ENCODE data around the gene CSRNP3.

The CSRNP3 gene

GRCh38 chr2:165467921-165468320 is 1.6 kb upstream of the CSRNP3 start:
- Histone ChIP-seq H2AFZ (ENCODE audit: low read length, unreplicated experiment) (no peak overlapping the region), H3K79me2 (ENCODE audit: control insufficient read depth, insufficient read depth, low read length, unreplicated experiment) (no peaks in the 10 kb centered on the region), H3K4me1 (ENCODE audit: control insufficient read depth, insufficient read depth, low read length, unreplicated experiment) (peaks cover 4% of the 10 kb centered on the region), H3K36me3 (ENCODE audit: insufficient read depth, low read length) (no peaks in the 10 kb centered on the region), H3K4me3 (ENCODE audit: low read depth, low read length) (no peak overlapping the region), H3K27ac (ENCODE audit: low read depth, low read length) (no peak overlapping the region), H3K27me3 (ENCODE audit: insufficient read depth, low read length) (no peaks in the 10 kb centered on the region)

- H3K4me3 ChIP-seq (ENCODE audit: low read depth, low read length), result peak overlapping the region; percentile 84
- H3K27ac ChIP-seq (ENCODE audit: low read depth, low read length), result no peak overlapping the region
- H3K4me1 ChIP-seq (ENCODE audit: control insufficient read depth, insufficient read depth, low read length, unreplicated experiment), result peaks cover 4% of the 10 kb centered on the region
- H3K36me3 ChIP-seq (ENCODE audit: insufficient read depth, low read length), result no peaks in the 10 kb centered on the region
- peak overlapping the region; percentile 84 for H2AFZ ChIP-seq (ENCODE audit: low read length, unreplicated experiment)
- no peaks in the 10 kb centered on the region for H3K79me2 ChIP-seq (ENCODE audit: control insufficient read depth, insufficient read depth, low read length, unreplicated experiment)
- no peaks in the 10 kb centered on the region for H3K27me3 ChIP-seq (ENCODE audit: insufficient read depth, low read length)
Measured at GRCh38 chr2:165470361-165470760, 863 bp downstream of the CSRNP3 start.

GRCh38 chr2:165471349-165471950 is 2.0 kb downstream of the CSRNP3 start:
- H3K4me3 ChIP-seq (ENCODE audit: low read depth, low read length), result no peak overlapping the region
- H3K4me1 ChIP-seq (ENCODE audit: control insufficient read depth, insufficient read depth, low read length, unreplicated experiment), result peaks cover 4% of the 10 kb centered on the region
- H2AFZ ChIP-seq (ENCODE audit: low read length, unreplicated experiment), result no peak overlapping the region
- H3K36me3 ChIP-seq (ENCODE audit: insufficient read depth, low read length), result no peaks in the 10 kb centered on the region
- no peaks in the 10 kb centered on the region for H3K79me2 ChIP-seq (ENCODE audit: control insufficient read depth, insufficient read depth, low read length, unreplicated experiment)
- H3K27me3 ChIP-seq (ENCODE audit: insufficient read depth, low read length), result no peaks in the 10 kb centered on the region
- no peak overlapping the region for H3K27ac ChIP-seq (ENCODE audit: low read depth, low read length)

- Histone ChIP-seq H3K27me3 (ENCODE audit: insufficient read depth, low read length) (no peaks in the 10 kb centered on the region), H3K27ac (ENCODE audit: low read depth, low read length) (no peak overlapping the region), H3K79me2 (ENCODE audit: control insufficient read depth, insufficient read depth, low read length, unreplicated experiment) (no peaks in the 10 kb centered on the region), H3K4me3 (ENCODE audit: low read depth, low read length) (no peak overlapping the region), H3K36me3 (ENCODE audit: insufficient read depth, low read length) (no peaks in the 10 kb centered on the region), H3K4me1 (ENCODE audit: control insufficient read depth, insufficient read depth, low read length, unreplicated experiment) (peaks cover 4% of the 10 kb centered on the region), H2AFZ (ENCODE audit: low read length, unreplicated experiment) (no peak overlapping the region)
Measured at GRCh38 chr2:165472922-165473321, 3.4 kb downstream of the CSRNP3 start.

GRCh38 chr2:165474619-165475276 is 5.2 kb downstream of the CSRNP3 start:
- no peak overlapping the region for H3K27ac ChIP-seq (ENCODE audit: low read depth, low read length)
- H3K4me1 ChIP-seq (ENCODE audit: control insufficient read depth, insufficient read depth, low read length, unreplicated experiment), result peaks cover 4% of the 10 kb centered on the region
- no peak overlapping the region for H2AFZ ChIP-seq (ENCODE audit: low read length, unreplicated experiment)
- no peaks in the 10 kb centered on the region for H3K79me2 ChIP-seq (ENCODE audit: control insufficient read depth, insufficient read depth, low read length, unreplicated experiment)
- no peaks in the 10 kb centered on the region for H3K27me3 ChIP-seq (ENCODE audit: insufficient read depth, low read length)
- H3K36me3 ChIP-seq (ENCODE audit: insufficient read depth, low read length), result no peaks in the 10 kb centered on the region
- no peak overlapping the region for H3K4me3 ChIP-seq (ENCODE audit: low read depth, low read length)

- no peaks in the 10 kb centered on the region for H3K27me3 ChIP-seq (ENCODE audit: insufficient read depth, low read length)
- H3K4me1 ChIP-seq (ENCODE audit: control insufficient read depth, insufficient read depth, low read length, unreplicated experiment), result peaks cover under 1% of the 10 kb centered on the region
- no peak overlapping the region for H3K27ac ChIP-seq (ENCODE audit: low read depth, low read length)
- no peak overlapping the region for H2AFZ ChIP-seq (ENCODE audit: low read length, unreplicated experiment)
- H3K36me3 ChIP-seq (ENCODE audit: insufficient read depth, low read length), result no peaks in the 10 kb centered on the region
- H3K79me2 ChIP-seq (ENCODE audit: control insufficient read depth, insufficient read depth, low read length, unreplicated experiment), result no peaks in the 10 kb centered on the region
- no peak overlapping the region for H3K4me3 ChIP-seq (ENCODE audit: low read depth, low read length)
Measured at GRCh38 chr2:165475277-165476004, 5.9 kb downstream of the CSRNP3 start.

GRCh38 chr2:165479856-165480255 is 10.4 kb downstream of the CSRNP3 start:
- no peaks in the 10 kb centered on the region for H3K4me1 ChIP-seq (ENCODE audit: control insufficient read depth, insufficient read depth, low read length, unreplicated experiment)
- no peak overlapping the region for H3K27ac ChIP-seq (ENCODE audit: low read depth, low read length)
- H3K36me3 ChIP-seq (ENCODE audit: insufficient read depth, low read length), result no peaks in the 10 kb centered on the region
- no peak overlapping the region for H2AFZ ChIP-seq (ENCODE audit: low read length, unreplicated experiment)
- H3K4me3 ChIP-seq (ENCODE audit: low read depth, low read length), result no peak overlapping the region
- H3K27me3 ChIP-seq (ENCODE audit: insufficient read depth, low read length), result no peaks in the 10 kb centered on the region
- H3K79me2 ChIP-seq (ENCODE audit: control insufficient read depth, insufficient read depth, low read length, unreplicated experiment), result no peaks in the 10 kb centered on the region

- Histone ChIP-seq H2AFZ (ENCODE audit: low read length, unreplicated experiment) (no peak overlapping the region), H3K27me3 (ENCODE audit: insufficient read depth, low read length) (no peaks in the 10 kb centered on the region), H3K4me1 (ENCODE audit: control insufficient read depth, insufficient read depth, low read length, unreplicated experiment) (no peaks in the 10 kb centered on the region), H3K36me3 (ENCODE audit: insufficient read depth, low read length) (no peaks in the 10 kb centered on the region), H3K4me3 (ENCODE audit: low read depth, low read length) (no peak overlapping the region), H3K27ac (ENCODE audit: low read depth, low read length) (no peak overlapping the region), H3K79me2 (ENCODE audit: control insufficient read depth, insufficient read depth, low read length, unreplicated experiment) (no peaks in the 10 kb centered on the region)
Measured at GRCh38 chr2:165494573-165494972, 25.1 kb downstream of the CSRNP3 start.

GRCh38 chr2:165497659-165498317 is 28.3 kb downstream of the CSRNP3 start:
- H3K79me2 ChIP-seq (ENCODE audit: control insufficient read depth, insufficient read depth, low read length, unreplicated experiment), result no peaks in the 10 kb centered on the region
- H3K4me3 ChIP-seq (ENCODE audit: low read depth, low read length), result no peak overlapping the region
- H3K4me1 ChIP-seq (ENCODE audit: control insufficient read depth, insufficient read depth, low read length, unreplicated experiment), result no peaks in the 10 kb centered on the region
- no peak overlapping the region for H2AFZ ChIP-seq (ENCODE audit: low read length, unreplicated experiment)
- no peaks in the 10 kb centered on the region for H3K27me3 ChIP-seq (ENCODE audit: insufficient read depth, low read length)
- H3K36me3 ChIP-seq (ENCODE audit: insufficient read depth, low read length), result no peaks in the 10 kb centered on the region
- H3K27ac ChIP-seq (ENCODE audit: low read depth, low read length), result no peak overlapping the region

- H3K4me3 ChIP-seq (ENCODE audit: low read depth, low read length), result no peak overlapping the region
- H3K4me1 ChIP-seq (ENCODE audit: control insufficient read depth, insufficient read depth, low read length, unreplicated experiment), result no peaks in the 10 kb centered on the region
- no peaks in the 10 kb centered on the region for H3K27me3 ChIP-seq (ENCODE audit: insufficient read depth, low read length)
- H2AFZ ChIP-seq (ENCODE audit: low read length, unreplicated experiment), result no peak overlapping the region
- no peak overlapping the region for H3K27ac ChIP-seq (ENCODE audit: low read depth, low read length)
- H3K36me3 ChIP-seq (ENCODE audit: insufficient read depth, low read length), result no peaks in the 10 kb centered on the region
- H3K79me2 ChIP-seq (ENCODE audit: control insufficient read depth, insufficient read depth, low read length, unreplicated experiment), result no peaks in the 10 kb centered on the region
Measured at GRCh38 chr2:165499131-165499530, 29.6 kb downstream of the CSRNP3 start.
